Activated CD4-positive, CD25-positive, alpha-beta regulatory T cell (primary cell): ENCODE measurements around the gene PHYKPL.

ENCODE experiments used
- DNase-seq, 4 experiments: peaks; one replicate each; lab custom pipeline; 2025; lab: John Stamatoyannopoulos, UW

PHYKPL gene

DNA sequence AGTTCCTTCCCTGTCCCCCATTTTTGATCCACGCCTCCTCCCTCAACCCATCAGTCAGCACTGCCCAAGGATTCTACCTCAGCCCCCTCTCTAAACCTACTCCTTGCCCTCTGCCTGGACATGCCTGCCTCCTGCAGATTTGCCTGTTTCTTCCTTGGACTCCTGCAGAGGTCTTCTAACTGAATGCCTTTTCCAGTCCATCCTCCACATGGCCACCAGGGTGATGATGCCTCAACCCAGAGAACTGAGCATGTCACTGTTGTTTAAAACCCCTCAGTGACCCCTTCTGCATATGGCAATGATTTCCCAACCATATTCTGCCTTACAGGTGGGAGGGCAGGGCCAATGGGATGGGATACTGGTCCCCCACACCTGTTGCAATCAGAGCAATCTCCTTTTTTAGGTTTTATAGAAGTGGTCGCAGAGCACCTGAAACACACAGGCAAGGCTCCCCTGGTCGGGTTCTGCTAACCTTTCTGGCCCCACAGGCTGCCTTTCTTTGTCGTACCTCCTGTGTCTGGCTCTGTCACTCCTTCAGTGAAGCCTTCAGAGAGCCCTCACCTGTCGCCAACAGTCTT lies 9.3 kb downstream of the PHYKPL start:
- no peak for DNase-seq

- no peak for DNase-seq
Observed at GRCh38 chr5:178222292-178222691, 10.3 kb downstream of the PHYKPL start.

DNA sequence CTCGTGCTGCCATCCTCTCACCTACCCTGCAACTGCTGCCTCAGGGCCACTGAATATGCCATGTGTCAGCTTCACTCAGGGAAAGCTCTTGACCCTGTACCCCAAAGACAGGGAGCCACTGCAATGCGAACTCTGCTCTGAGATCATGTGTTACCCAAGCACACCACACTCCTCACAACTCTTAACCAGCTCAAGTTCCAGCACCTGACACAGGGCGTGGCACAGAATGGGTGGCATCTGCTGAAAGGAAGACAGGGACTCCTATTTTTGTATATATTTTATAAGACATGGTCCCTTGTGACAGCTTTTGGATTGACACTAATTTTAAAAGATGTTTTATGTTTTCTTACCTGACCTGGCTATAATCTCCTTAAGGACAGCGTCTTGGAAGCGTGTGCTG lies 10.7 kb downstream of the PHYKPL start:
- no peak for DNase-seq

DNA sequence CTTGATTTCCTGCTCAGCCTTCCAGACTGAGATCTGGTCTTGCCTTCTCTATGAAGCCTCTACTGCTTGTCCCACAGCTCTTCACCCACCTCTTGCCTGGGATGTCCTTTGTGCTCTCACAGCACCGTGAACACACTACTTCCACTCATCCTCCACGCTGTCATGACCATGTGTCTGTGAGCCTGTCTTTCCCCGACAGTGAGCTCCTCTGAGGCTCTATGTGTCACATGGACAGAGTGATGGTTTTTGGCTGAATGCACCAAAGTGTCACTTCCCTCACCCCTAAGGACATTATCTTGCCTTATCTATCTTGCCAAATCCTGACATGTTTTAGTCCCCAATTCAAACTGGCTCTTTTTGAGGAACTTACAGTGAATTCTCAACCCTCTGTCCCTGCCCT lies 11.3 kb downstream of the PHYKPL start:
- no peak for DNase-seq

- no peak for DNase-seq
Observed at GRCh38 chr5:178218827-178219226, 13.8 kb downstream of the PHYKPL start.

DNA sequence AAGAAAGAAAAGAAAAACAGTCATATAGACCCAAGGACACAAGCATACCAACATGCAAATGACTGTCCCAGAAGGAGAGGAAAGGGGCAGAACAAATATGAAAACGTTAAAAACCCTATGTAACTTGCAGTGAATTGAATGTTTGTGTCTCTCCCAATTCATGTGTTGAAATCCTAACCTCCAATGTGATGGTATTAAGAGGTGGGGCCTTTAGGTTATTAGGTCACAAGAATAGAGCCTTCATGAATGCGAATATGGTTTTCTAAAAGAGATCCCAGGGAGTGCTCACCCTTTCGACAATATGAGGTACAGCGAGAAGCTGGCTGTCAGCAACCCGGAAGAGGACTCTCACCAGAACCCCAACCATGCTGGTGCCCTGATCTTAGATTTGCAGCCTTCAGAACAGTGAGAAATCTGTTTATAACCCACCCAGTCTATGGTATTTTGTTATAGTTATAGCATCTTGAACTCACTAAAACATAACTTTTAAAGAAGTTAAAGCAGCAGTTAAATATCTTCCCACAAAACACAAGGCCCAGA lies 14.3 kb downstream of the PHYKPL start:
- no peak for DNase-seq

- no peak for DNase-seq
Observed at GRCh38 chr5:178216779-178217178, 15.8 kb downstream of the PHYKPL start.

GRCh38 chr5:178216088-178216534 lies 16.5 kb downstream of the PHYKPL start:
- DNase-seq = no peak

- no peak for DNase-seq
Observed at GRCh38 chr5:178215280-178216002, 17.2 kb downstream of the PHYKPL start.

- no peak for DNase-seq
Observed at GRCh38 chr5:178214160-178214803, 18.3 kb downstream of the PHYKPL start.

DNA sequence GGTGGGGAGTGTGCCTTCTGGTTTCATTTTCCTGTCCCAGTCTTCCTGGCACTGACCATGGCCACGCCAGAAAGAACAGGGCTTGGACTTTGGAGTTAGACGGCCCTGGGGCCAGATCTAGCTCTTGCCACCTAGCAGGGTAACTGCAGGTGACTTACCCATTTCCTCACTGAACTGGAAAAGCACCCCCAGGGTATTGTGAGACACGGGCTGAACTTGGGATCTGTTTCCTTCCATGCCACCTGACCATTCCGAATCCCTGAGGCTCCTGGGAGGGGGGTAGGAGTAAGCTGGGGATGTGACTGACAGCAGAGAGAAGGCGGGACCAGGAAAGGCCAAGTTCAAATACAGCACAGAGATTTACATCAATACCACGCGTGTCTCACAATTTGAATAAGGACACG lies 18.9 kb downstream of the PHYKPL start:
- DNase-seq = no peak

GRCh38 chr5:178213003-178213461 lies 19.6 kb downstream of the PHYKPL start:
- DNase-seq = no peak

GRCh38 chr5:178212241-178213002 lies 20.2 kb downstream of the PHYKPL start:
- DNase-seq = no peak

GRCh38 chr5:178211095-178212048 lies 21.2 kb downstream of the PHYKPL start:
- DNase-seq = no peak

DNA sequence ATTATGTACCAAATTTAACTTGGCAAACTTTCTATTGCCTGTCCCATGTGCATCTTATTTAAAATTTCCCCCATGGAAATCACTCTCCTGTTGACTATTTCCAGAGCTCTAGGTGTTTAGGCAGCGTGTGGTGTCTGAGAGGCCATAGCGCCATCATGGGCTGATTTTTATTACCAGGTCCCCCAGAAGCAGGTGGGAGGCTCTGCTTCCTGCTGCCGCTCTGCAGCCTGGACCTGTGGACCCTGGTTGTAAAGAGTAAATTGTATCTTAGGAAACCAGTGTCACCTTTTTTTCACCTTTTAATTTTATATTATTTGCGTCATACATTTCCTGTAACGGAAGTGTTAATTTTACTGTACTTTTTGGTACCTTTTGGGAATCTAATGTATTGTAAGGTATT lies 21.9 kb downstream of the PHYKPL start:
- no peak for DNase-seq

- DNase-seq = no peak
Observed at GRCh38 chr5:178210073-178210535, 22.5 kb downstream of the PHYKPL start.

- no peak for DNase-seq
Observed at GRCh38 chr5:178209334-178210072, 23.1 kb downstream of the PHYKPL start.

DNA sequence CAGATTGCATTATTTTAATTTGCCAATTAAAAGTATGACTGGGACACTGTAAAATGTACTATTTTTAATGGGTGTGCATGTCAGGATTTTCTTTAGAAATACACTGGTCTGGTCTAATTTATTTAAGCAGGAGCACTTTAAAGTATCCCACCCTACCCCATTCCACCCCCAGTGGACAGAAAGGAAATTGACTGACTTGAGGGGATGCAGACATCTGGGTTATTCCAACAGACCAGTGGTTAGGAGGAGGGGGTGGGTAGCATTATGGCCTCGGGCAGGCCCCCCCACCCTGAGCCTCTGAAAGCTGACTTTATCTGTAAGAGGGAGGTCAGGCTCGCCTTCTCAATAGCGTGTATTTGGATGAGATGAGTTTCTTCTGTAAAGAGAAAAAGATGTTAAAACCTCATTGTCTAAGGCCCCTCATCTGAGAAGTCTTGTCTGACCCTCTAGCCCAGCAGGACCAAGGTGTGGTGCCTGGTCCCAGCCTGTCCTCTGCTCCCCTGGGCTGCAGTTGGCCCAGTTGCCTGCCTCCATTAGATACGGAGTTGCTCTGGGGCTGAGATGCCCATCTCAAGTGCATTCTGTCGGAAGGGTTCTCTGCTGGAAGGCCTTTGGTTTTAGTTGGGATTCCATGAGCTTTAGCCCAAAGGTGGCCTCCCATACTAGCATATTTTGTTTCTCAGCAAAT lies 23.9 kb downstream of the PHYKPL start:
- no peak for DNase-seq

- no peak for DNase-seq
Observed at GRCh38 chr5:178207917-178208280, 24.7 kb downstream of the PHYKPL start.
